BE2C (cell line): ENCODE data around the gene TGIF2LX. TPM values are rescaled to one million over a fixed set of nuclear protein-coding genes. Genes with fewer than 3 reads are reported as not detected.
"Not testable (repeated sequence)": the region's sequence is repeated elsewhere in the genome, so short reads cannot be mapped to it uniquely, and the experiment has no call there.

ENCODE experiments used
- DNase-seq: peaks from one replicate; pipeline ENCODE4 v3.0.0-alpha.2; 2020
- H3K27me3 ChIP-seq: fragments of 250-450 bp; sonication (Bioruptor Pico); 2 replicates; pipeline ENCODE4 v1.5.1; 2020; ENCODE audit warnings: mild to moderate bottlenecking
- H3K36me3 ChIP-seq: fragments of 250-450 bp; sonication (Bioruptor Pico); 2 replicates; pipeline ENCODE4 v1.5.1; 2020; ENCODE audit warnings: mild to moderate bottlenecking
- H3K4me1 ChIP-seq: fragments of 250-450 bp; sonication (Bioruptor Pico); 2 replicates; pipeline ENCODE4 v1.5.1; 2020
- H3K4me3 ChIP-seq: 2 replicates; pipeline ENCODE4 v1.5.1; 2011; ENCODE audit warnings: low read depth, low read length
- H3K9me3 ChIP-seq: fragments of 250-450 bp; sonication (Bioruptor Pico); 2 replicates; pipeline ENCODE4 v1.5.1; 2020
- polyA plus RNA-seq: library from polyadenylated mRNA; unstranded; fragments of >200 nt; gene quantifications from one replicate; pipeline ENCODE4 v1.2.1, GENCODE V29; 2012; ENCODE audit warnings: low read depth, missing spikeins; ENCODE audit not compliant: insufficient read length, insufficient read depth

Gene TGIF2LX
- 0.82 TPM for polyA plus RNA-seq

GRCh38 chrX:89921665-89922064, at the start of gene TGIF2LX:
TGIF2LX (plus strand) TSS chrX:89921908; CDS start chrX:89922086, 178 bp downstream.
- not testable (repeated sequence) for H3K27me3 ChIP-seq, H3K9me3 ChIP-seq, H3K4me3 ChIP-seq, H3K36me3 ChIP-seq, DNase-seq, H3K4me1 ChIP-seq

GRCh38 chrX:89922338-89922934, 728 bp downstream of the TGIF2LX start:
- H3K36me3 ChIP-seq, H3K4me1 ChIP-seq, H3K27me3 ChIP-seq, DNase-seq, H3K4me3 ChIP-seq, H3K9me3 ChIP-seq: not testable (repeated sequence)

- H3K9me3 ChIP-seq, DNase-seq, H3K4me1 ChIP-seq, H3K4me3 ChIP-seq, H3K27me3 ChIP-seq, H3K36me3 ChIP-seq: not testable (repeated sequence)
These were observed 21.4 kb downstream of the TGIF2LX start for GRCh38 chrX:89943077-89943476.

GRCh38 chrX:89965588-89965987, 43.9 kb downstream of the TGIF2LX start:
- H3K9me3 ChIP-seq, H3K4me1 ChIP-seq, H3K4me3 ChIP-seq, DNase-seq, H3K36me3 ChIP-seq, H3K27me3 ChIP-seq: not testable (repeated sequence)
